ENCODE results near the gene LGMN. TPM values are rescaled to one million over a fixed set of nuclear protein-coding genes. Genes with fewer than 3 reads are reported as not detected.
A peak's percentile ranks its signal among the peaks of the same experiment; 100 is the strongest.

Gene LGMN
- polyA plus RNA-seq, 3 donors, result 1.7 to 3.3 (median 2.9) TPM

GRCh38 chr14:92792885-92793284 lies 44.5 kb upstream of the LGMN start:
- H3K27ac Mint-ChIP-seq, result peak overlapping the region in 5 of 7 donors; percentile 15 to 98 (median 50)
- TF ChIP-seq CTCF (IDR thresholded peaks at IDR 0.05), result no peak
- Histone ChIP-seq H3K4me2 (replicated peaks; ENCODE audit: extremely low read depth, low read length, poor library complexity, severe bottlenecking) (no peak overlapping the region), H3K9ac (ENCODE audit: insufficient read depth, low read length, poor library complexity, severe bottlenecking) (no peak overlapping the region), H4K20me1 (ENCODE audit: insufficient read depth, low read length) (peaks cover 7% of the 10 kb centered on the region), H3K36me3 (replicated peaks in 1 of 2; ENCODE audit: control insufficient read depth in 1 of 2, insufficient read depth in 2 of 2, low read length in 2 of 2) (peaks cover 9 to 14% of the 10 kb centered on the region in 2 donors), H3K4me1 (ENCODE audit: control insufficient read depth in 1 of 2, insufficient read depth in 2 of 2, low read length in 2 of 2) (peaks cover 21 to 27% of the 10 kb centered on the region in 2 donors), H3K9me3 (replicated peaks in 1 of 2; ENCODE audit: control insufficient read depth in 1 of 2, insufficient read depth in 1 of 2, low read length in 2 of 2) (peaks cover 17 to 25% of the 10 kb centered on the region in 2 donors), H3K27ac (ENCODE audit: low read depth in 1 of 2, low read length in 2 of 2) (peak overlapping the region in 1 of 2 donors; percentile 97), H3K27me3 (ENCODE audit: control insufficient read depth in 2 of 2, insufficient read depth in 2 of 2, low read length in 2 of 2) (no peaks in the 10 kb centered on the region), H3K4me3 (replicated peaks in 1 of 3; ENCODE audit: low read depth in 2 of 3, low read length in 3 of 3) (no peak overlapping the region), H3K79me2 (ENCODE audit: insufficient read depth, low read length) (peaks cover 34% of the 10 kb centered on the region), H2AFZ (ENCODE audit: insufficient read depth, low read depth, low read length, poor library complexity, severe bottlenecking) (no peak overlapping the region)
- H3K4me1 Mint-ChIP-seq, result peaks cover 27% of the 10 kb centered on the region
- intact Hi-C loops (cut with micrococcal nuclease), result loop anchor here in 1 of 2 donors (10.0 kb wide), 1 partner anchor 668 kb away; the partner anchor contains the start of genes CPSF2 and NDUFB1
- H3K9me3 Mint-ChIP-seq, result peaks cover 14 to 31% (median 25%) of the 10 kb centered on the region in 7 donors
- peaks cover 7 to 19% of the 10 kb centered on the region in 2 donors for H3K36me3 Mint-ChIP-seq
- no peak overlapping the region for H3K4me3 Mint-ChIP-seq
- H3K27me3 Mint-ChIP-seq (ENCODE audit: low read depth in 3 of 3), result no peaks in the 10 kb centered on the region
- WGBS (ENCODE audit: insufficient coverage), result 100% methylated on average over 1 of the region's 4 CpGs
- DNase-seq, result no peak

- no peak overlapping the region for H3K4me3 ChIP-seq (replicated peaks in 1 of 3; ENCODE audit: low read depth in 2 of 3, low read length in 3 of 3)
- H3K9ac ChIP-seq (ENCODE audit: insufficient read depth, low read length, poor library complexity, severe bottlenecking), result no peak overlapping the region
- peaks cover 17 to 25% of the 10 kb centered on the region in 2 donors for H3K9me3 ChIP-seq (replicated peaks in 1 of 2; ENCODE audit: control insufficient read depth in 1 of 2, insufficient read depth in 1 of 2, low read length in 2 of 2)
- H3K4me3 Mint-ChIP-seq, result no peak overlapping the region
- peaks cover 0 to 2% (median 0%) of the 10 kb centered on the region in 3 donors for H3K27me3 Mint-ChIP-seq (ENCODE audit: low read depth in 3 of 3)
- H3K4me1 ChIP-seq (ENCODE audit: control insufficient read depth in 1 of 2, insufficient read depth in 2 of 2, low read length in 2 of 2), result peaks cover 14 to 40% of the 10 kb centered on the region in 2 donors
- TF ChIP-seq CTCF (IDR thresholded peaks at IDR 0.05), result no peak
- H3K4me1 Mint-ChIP-seq, result peaks cover 28% of the 10 kb centered on the region
- no peak overlapping the region for H3K27ac Mint-ChIP-seq
- no peaks in the 10 kb centered on the region for H3K27me3 ChIP-seq (ENCODE audit: control insufficient read depth in 2 of 2, insufficient read depth in 2 of 2, low read length in 2 of 2)
- no peak overlapping the region for H3K4me2 ChIP-seq (replicated peaks; ENCODE audit: extremely low read depth, low read length, poor library complexity, severe bottlenecking)
- no peak overlapping the region for H2AFZ ChIP-seq (ENCODE audit: insufficient read depth, low read depth, low read length, poor library complexity, severe bottlenecking)
- peaks cover 14 to 39% (median 27%) of the 10 kb centered on the region in 7 donors for H3K9me3 Mint-ChIP-seq
- H3K79me2 ChIP-seq (ENCODE audit: insufficient read depth, low read length), result peaks cover 5% of the 10 kb centered on the region
- no peaks in the 10 kb centered on the region for H3K36me3 ChIP-seq (replicated peaks in 1 of 2; ENCODE audit: control insufficient read depth in 1 of 2, insufficient read depth in 2 of 2, low read length in 2 of 2)
- H4K20me1 ChIP-seq (ENCODE audit: insufficient read depth, low read length), result no peaks in the 10 kb centered on the region
- H3K36me3 Mint-ChIP-seq, result peaks cover 0 to 11% of the 10 kb centered on the region in 2 donors
- intact Hi-C loops (cut with micrococcal nuclease), result loop anchor here in 1 of 2 donors (2.0 to 10.0 kb wide), 3 partner anchors 42 to 665 kb away; partner anchors contain the start of genes CPSF2, LGMN and NDUFB1
- no peak for DNase-seq
- no peak overlapping the region for H3K27ac ChIP-seq (ENCODE audit: low read depth in 1 of 2, low read length in 2 of 2)
Measured at GRCh38 chr14:92789457-92790089, 41.1 kb upstream of the LGMN start.
